ENCODE measurements around the gene SMIM36.
"Not testable (repeated sequence)": the region's sequence is repeated elsewhere in the genome, so short reads cannot be mapped to it uniquely, and the experiment has no call there.

The SMIM36 gene

DNA sequence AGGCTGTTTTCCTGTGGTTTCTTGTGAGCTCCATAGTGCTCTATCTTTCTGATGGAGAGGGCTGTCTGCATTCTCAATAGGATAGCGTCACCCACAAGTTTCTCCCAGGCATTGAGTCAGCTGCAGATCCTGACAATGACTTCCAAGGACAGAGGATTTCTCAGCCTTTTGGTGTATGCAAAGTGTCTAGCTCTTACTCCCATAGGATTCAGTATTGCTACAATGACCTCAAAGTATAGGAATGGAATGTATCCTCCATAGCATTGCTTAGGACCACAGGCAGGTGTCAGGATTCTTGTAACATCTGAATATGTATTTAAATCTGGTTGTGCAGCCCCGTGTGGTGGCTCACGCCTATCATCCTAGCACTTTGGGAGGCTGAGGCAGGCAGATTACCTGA is 32.3 kb downstream of the SMIM36 start:
- Histone ChIP-seq H3K36me3 (no peaks in the 10 kb centered on the region), H3K4me1 (ENCODE audit: control insufficient read depth in 1 of 2, insufficient read depth in 1 of 2, low read depth in 1 of 2, low read length in 1 of 2) (no peaks in the 10 kb centered on the region)

DNA sequence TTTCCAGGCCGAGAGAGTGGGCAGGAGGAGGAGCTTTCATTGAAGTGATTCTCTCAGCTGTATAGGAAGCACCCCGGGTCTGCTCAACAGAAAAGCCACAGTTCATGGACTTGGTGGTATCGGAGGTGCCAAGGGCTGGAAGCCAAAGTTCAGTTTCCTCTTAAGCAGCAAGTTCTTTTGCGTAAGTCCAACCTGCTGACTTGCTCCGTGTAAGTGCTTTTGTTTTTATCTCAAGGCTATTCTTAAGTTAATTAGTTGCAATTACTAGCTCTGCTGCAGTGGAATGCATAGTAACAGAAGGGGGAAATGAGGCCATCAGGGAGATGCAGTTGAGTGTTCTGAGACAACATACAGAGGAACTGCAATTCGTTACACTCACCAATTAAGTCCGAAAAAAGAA is 44.6 kb downstream of the SMIM36 start:
- TF ChIP-seq, protein P1, sequence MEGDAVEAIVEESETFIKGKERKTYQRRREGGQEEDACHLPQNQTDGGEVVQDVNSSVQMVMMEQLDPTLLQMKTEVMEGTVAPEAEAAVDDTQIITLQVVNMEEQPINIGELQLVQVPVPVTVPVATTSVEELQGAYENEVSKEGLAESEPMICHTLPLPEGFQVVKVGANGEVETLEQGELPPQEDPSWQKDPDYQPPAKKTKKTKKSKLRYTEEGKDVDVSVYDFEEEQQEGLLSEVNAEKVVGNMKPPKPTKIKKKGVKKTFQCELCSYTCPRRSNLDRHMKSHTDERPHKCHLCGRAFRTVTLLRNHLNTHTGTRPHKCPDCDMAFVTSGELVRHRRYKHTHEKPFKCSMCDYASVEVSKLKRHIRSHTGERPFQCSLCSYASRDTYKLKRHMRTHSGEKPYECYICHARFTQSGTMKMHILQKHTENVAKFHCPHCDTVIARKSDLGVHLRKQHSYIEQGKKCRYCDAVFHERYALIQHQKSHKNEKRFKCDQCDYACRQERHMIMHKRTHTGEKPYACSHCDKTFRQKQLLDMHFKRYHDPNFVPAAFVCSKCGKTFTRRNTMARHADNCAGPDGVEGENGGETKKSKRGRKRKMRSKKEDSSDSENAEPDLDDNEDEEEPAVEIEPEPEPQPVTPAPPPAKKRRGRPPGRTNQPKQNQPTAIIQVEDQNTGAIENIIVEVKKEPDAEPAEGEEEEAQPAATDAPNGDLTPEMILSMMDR (IDR thresholded peaks at IDR 0.05): no peak

More for the DNA sequence above, 32.3 kb downstream of the SMIM36 start:
- TF ChIP-seq, protein P1 (IDR thresholded peaks at IDR 0.05): no peak
- Histone ChIP-seq H3K9me3 (no peaks in the 10 kb centered on the region), H3K4me3 (ENCODE audit: low read depth in 1 of 2, low read length in 1 of 2) (no peak overlapping the region), H3K27me3 (peaks cover 12% of the 10 kb centered on the region), H3K27ac (no peak overlapping the region)

DNA sequence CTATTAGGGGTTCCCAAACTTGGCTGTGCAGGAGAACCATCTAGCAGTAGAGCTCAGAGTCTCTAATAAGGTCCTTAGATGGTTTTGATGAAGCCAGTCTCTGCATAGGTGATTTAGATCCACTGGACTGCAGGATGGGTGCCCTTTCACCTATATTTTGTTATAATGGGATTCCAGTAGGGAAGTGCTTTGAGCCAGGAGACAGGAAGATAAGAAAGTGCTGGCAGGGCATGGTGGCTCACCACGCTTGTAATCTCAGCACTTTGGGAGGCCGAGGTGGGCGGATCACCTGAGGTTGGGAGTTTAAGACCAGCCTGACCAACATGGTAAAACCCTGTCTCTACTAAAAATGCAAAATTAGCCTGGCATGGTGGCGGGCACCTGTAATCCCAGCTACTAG is 45.5 kb downstream of the SMIM36 start:
- H3K27ac ChIP-seq; H3K27me3 ChIP-seq; H3K4me1 ChIP-seq (ENCODE audit: control insufficient read depth in 1 of 2, insufficient read depth in 1 of 2, low read depth in 1 of 2, low read length in 1 of 2); H3K4me3 ChIP-seq (ENCODE audit: low read depth in 1 of 2, low read length in 1 of 2); H3K36me3 ChIP-seq; H3K9me3 ChIP-seq: not testable (repeated sequence)

More for the DNA sequence above, 44.6 kb downstream of the SMIM36 start:
- no peak overlapping the region for H3K27ac ChIP-seq
- H3K36me3 ChIP-seq: no peaks in the 10 kb centered on the region
- H3K4me3 ChIP-seq (ENCODE audit: low read depth in 1 of 2, low read length in 1 of 2): no peak overlapping the region
- no peaks in the 10 kb centered on the region for H3K9me3 ChIP-seq
- peaks cover 5% of the 10 kb centered on the region for H3K27me3 ChIP-seq
- no peaks in the 10 kb centered on the region for H3K4me1 ChIP-seq (ENCODE audit: control insufficient read depth in 1 of 2, insufficient read depth in 1 of 2, low read depth in 1 of 2, low read length in 1 of 2)

DNA sequence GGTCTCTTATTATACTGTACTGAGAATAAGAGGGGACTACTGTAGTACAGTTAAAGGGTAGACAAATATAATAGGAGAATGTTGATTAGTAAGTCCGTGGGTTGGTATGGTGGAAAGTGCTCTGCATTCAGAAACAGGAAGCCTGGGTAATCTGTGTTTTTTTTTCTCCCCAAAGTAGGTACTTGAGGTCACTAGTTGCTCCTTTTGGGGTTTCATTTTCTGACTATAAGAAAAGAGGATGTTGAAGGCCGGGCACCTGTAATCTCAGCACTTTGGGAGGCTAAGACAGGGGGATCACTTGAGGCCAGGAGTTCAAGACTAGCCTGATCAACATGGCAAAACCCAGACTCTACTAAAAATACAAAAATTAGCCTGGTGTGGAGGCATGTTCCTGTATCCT is 47.7 kb downstream of the SMIM36 start:
- Histone ChIP-seq H3K27ac (no peak overlapping the region), H3K9me3 (no peaks in the 10 kb centered on the region), H3K4me1 (ENCODE audit: control insufficient read depth in 1 of 2, insufficient read depth in 1 of 2, low read depth in 1 of 2, low read length in 1 of 2) (no peaks in the 10 kb centered on the region), H3K4me3 (ENCODE audit: low read depth in 1 of 2, low read length in 1 of 2) (no peak overlapping the region), H3K36me3 (no peaks in the 10 kb centered on the region), H3K27me3 (peaks cover 5% of the 10 kb centered on the region)
- TF ChIP-seq, protein P1 (IDR thresholded peaks at IDR 0.05): no peak

DNA sequence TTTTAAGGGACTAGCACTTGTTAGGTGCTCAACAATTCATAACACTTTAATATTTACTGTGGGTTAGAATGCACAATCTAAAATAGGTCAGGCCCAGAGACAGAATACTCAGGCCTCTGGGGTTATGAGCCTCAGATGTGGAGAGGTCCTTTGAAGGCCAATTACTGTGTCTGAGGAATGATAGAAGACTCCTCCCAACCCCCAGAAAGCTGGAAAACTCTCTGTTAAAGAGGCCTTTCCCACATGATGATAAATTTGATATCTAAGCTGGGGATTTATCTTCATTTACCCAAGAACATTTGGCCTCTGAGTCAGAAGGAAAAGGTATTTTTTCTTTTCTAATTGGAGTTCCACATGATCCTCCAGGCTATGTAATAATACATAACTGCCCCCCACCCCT is 48.5 kb downstream of the SMIM36 start:
- no peaks in the 10 kb centered on the region for H3K36me3 ChIP-seq
- H3K4me1 ChIP-seq (ENCODE audit: control insufficient read depth in 1 of 2, insufficient read depth in 1 of 2, low read depth in 1 of 2, low read length in 1 of 2): no peaks in the 10 kb centered on the region
- H3K9me3 ChIP-seq: no peaks in the 10 kb centered on the region
- H3K4me3 ChIP-seq (ENCODE audit: low read depth in 1 of 2, low read length in 1 of 2): no peak overlapping the region
- H3K27ac ChIP-seq: no peak overlapping the region
- peaks cover 5% of the 10 kb centered on the region for H3K27me3 ChIP-seq
- TF ChIP-seq, protein P1 (IDR thresholded peaks at IDR 0.05): no peak

DNA sequence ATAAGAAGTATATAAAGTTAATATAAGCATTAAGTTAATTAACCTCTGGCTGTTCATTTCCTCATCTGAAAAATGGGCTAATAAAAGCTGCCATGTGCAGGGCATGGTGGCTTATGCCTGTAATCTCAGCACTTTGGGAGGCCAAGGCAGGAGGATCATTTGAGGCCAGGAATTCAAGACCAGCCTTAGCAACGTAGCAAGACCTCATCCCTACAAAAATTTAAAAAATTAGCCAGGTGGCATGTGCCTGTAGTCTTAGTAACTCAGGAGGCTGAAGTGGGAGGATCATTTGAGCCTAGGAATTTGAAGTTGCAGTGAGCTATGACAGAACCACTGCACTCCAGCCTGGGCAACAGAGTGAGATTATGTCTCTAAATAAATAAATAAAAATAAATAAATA is 49.0 kb downstream of the SMIM36 start:
- TF ChIP-seq, protein P1 (IDR thresholded peaks at IDR 0.05): no peak
- H3K27me3 ChIP-seq: peaks cover 5% of the 10 kb centered on the region

More for the DNA sequence above, 49.0 kb downstream of the SMIM36 start:
- no peaks in the 10 kb centered on the region for H3K4me1 ChIP-seq (ENCODE audit: control insufficient read depth in 1 of 2, insufficient read depth in 1 of 2, low read depth in 1 of 2, low read length in 1 of 2)
- no peak overlapping the region for H3K27ac ChIP-seq
- H3K36me3 ChIP-seq: no peaks in the 10 kb centered on the region
- no peaks in the 10 kb centered on the region for H3K9me3 ChIP-seq
- no peak overlapping the region for H3K4me3 ChIP-seq (ENCODE audit: low read depth in 1 of 2, low read length in 1 of 2)
